ENCODE results near the gene ERICH6B.
A peak's percentile ranks its signal among the peaks of the same experiment; 100 is the strongest.

The ERICH6B gene

DNA sequence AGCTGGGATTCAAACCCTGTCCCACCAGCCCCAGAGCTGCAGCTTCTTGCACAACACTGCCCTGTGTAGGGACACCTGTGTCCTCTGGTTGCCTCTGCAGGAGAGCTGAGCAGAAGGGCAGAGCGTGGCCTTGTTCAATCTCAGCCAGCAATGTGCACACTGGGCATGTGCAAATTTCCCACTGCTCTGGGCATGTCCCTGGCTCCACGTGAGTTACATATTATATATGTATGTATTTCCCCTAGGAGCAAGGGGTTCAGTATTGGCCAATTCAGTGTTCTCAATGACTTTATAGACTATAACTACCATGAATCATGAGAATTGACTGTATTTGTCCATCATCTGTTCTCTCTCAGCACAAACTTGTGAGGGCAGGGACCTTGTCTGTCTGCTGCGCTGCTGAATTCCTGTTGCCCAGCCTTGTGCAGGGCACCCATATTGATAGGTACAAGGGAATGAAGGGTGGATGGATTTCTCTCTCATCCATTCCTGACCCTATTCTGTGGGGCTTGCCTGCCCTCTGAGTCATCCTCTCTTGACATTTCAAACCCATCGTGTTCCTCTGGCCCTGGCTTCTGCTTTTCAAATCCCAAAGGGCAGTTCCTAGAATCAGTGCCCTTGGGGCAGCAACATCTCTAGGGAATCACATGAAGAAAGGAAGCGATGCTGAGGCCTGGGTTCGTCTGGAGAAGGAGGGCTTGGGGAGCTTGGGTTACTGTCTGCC, 69.7 kb downstream of the ERICH6B start:
- Histone ChIP-seq H3K4me2 (peak overlapping the region; percentile 47), H3K36me3 (no peaks in the 10 kb centered on the region), H3K27ac (no peak overlapping the region), H3K27me3 (no peaks in the 10 kb centered on the region), H3K4me1 (peaks cover 31% of the 10 kb centered on the region), H4K20me1 (no peaks in the 10 kb centered on the region), H3K9ac (0 out of 2 replicates have a peak overlapping the region, but pooled peaks have one; percentile 11), H3K4me3 (no peak overlapping the region), H3K9me3 (no peaks in the 10 kb centered on the region)
- TF ChIP-seq Cebpa-rat (IDR thresholded peaks at IDR 0.05), result no peak

DNA sequence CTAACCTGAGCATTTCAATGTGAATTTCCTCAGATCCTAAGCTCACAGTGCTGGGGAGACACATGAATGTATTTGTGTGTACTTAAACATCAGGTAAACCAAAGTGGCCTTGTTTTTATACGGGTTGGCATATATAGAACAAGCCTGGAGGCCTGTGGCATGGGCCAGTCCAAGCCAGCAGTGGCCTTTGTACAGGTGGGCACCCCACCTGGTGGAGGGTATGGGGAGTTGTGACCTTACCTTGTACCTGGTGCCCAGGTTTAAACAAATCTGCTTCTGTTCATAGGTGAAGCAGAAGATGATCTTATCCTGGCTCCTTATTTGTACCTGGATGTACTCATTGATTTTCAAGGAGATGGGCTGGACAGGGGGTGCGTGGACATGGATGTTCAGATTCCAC, 71.0 kb downstream of the ERICH6B start:
- H3K27me3 ChIP-seq, result no peaks in the 10 kb centered on the region
- H3K9ac ChIP-seq, result no peak overlapping the region
- H3K36me3 ChIP-seq, result no peaks in the 10 kb centered on the region
- no peak overlapping the region for H3K4me3 ChIP-seq
- no peaks in the 10 kb centered on the region for H3K9me3 ChIP-seq
- no peak overlapping the region for H3K4me2 ChIP-seq
- no peak overlapping the region for H3K27ac ChIP-seq
- H3K4me1 ChIP-seq, result peaks cover 31% of the 10 kb centered on the region
- no peak for TF ChIP-seq Cebpa-rat (IDR thresholded peaks at IDR 0.05)
- H4K20me1 ChIP-seq, result no peaks in the 10 kb centered on the region

DNA sequence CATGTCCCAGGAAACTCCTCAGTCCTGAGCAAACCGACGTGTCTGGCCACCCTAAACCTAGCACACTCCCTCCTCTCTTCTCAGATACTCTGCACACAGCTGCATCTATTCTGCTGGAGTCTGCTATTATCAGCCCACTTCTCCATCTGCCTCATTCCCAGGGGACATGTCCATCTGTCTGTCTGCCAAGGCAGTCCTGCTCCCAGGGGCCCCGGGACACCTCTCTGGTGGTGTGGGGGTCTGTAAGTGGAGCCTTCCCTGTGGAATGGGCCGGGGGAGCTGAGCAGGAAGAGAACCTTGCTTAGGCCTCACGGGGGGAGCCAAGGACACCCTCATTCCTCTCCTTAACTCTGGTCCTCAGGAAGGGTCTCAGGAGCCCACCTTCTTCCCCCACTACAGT, 72.7 kb downstream of the ERICH6B start:
- no peaks in the 10 kb centered on the region for H4K20me1 ChIP-seq
- TF ChIP-seq Cebpa-rat (IDR thresholded peaks at IDR 0.05), result no peak
- no peak overlapping the region for H3K9ac ChIP-seq
- H3K27ac ChIP-seq, result no peak overlapping the region
- H3K4me3 ChIP-seq, result no peak overlapping the region
- H3K4me2 ChIP-seq, result no peak overlapping the region
- no peaks in the 10 kb centered on the region for H3K27me3 ChIP-seq
- H3K36me3 ChIP-seq, result peaks cover under 1% of the 10 kb centered on the region; the same call in 1 of the 2 replicates
- H3K9me3 ChIP-seq, result no peaks in the 10 kb centered on the region
- peaks cover 19% of the 10 kb centered on the region for H3K4me1 ChIP-seq

DNA sequence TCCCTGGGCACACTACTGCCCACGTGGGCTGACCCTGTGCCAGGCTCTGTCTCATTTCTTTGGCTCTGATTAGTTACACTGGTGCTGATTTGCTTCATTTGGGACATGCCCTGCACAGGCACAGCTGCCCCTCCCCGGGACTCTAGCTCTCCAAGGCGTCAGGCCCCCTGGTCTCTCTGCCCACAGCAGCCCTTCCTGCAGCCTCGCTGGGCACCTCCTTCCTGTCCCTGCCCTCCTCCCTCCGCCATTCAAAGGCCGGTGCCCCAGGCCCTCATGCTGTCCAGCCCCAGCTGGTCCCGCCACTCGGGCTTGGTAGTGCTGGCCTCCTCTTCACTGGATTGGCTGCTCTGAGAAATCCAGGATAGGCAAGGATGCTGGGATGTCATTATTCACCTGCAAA, 73.1 kb downstream of the ERICH6B start:
- H3K4me3 ChIP-seq, result no peak overlapping the region
- H3K4me2 ChIP-seq, result no peak overlapping the region
- H3K27me3 ChIP-seq, result no peaks in the 10 kb centered on the region
- no peaks in the 10 kb centered on the region for H3K9me3 ChIP-seq
- peaks cover 17% of the 10 kb centered on the region for H3K4me1 ChIP-seq
- H3K27ac ChIP-seq, result no peak overlapping the region
- TF ChIP-seq Cebpa-rat (IDR thresholded peaks at IDR 0.05), result no peak
- no peak overlapping the region for H3K9ac ChIP-seq
- H4K20me1 ChIP-seq, result no peaks in the 10 kb centered on the region
- H3K36me3 ChIP-seq, result peaks cover 5% of the 10 kb centered on the region; the same call in 1 of the 2 replicates

DNA sequence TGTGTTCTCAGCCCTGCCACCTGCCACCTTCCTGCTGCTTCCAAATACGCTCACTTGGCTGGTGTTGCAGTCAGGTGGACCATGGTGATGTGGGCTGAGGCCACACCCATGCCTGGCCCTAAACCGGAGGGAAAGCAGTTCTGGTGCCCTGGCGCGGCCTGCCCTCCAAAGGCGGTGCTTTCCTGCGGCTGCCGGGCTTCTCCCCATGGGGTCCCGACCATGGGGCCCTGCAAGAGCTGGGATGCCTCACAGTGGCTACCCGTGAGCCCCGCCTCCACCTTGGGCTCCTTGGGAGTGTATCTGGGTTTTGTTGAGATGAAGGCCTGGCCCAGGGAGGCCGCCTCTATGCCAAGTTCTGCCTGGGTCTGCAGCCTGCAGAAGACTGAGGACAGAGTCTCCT, 73.7 kb downstream of the ERICH6B start:
- Histone ChIP-seq H3K4me3 (no peak overlapping the region), H3K4me1 (peaks cover 17% of the 10 kb centered on the region), H3K36me3 (peaks cover 5% of the 10 kb centered on the region; the same call in 1 of the 2 replicates), H3K9ac (no peak overlapping the region), H3K27me3 (no peaks in the 10 kb centered on the region), H3K27ac (no peak overlapping the region), H3K9me3 (no peaks in the 10 kb centered on the region), H3K4me2 (no peak overlapping the region), H4K20me1 (no peaks in the 10 kb centered on the region)
- TF ChIP-seq Cebpa-rat (IDR thresholded peaks at IDR 0.05), result no peak

DNA sequence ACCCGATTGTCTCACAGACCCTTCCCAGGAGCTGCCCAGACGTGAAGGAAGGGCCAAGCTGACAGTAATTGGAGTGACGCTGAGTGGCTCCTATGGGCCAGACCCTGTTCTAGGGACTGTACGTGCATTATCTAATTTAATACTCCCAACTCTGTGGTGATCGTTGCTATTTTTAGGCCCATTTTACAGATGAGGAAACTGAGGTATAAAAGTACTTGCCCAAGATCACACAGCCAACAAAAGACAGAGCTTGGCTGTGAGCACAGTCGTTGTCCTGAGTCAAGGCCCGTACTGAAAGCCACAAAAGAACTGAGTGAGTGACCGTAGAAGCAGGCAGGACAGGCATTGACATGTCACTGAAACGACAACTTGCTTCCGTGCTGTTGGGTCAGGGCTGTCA, 74.7 kb downstream of the ERICH6B start:
- no peak for TF ChIP-seq Cebpa-rat (IDR thresholded peaks at IDR 0.05)
- Histone ChIP-seq H4K20me1 (no peaks in the 10 kb centered on the region), H3K4me3 (no peak overlapping the region), H3K9me3 (no peaks in the 10 kb centered on the region), H3K9ac (no peak overlapping the region), H3K27me3 (no peaks in the 10 kb centered on the region), H3K4me2 (no peak overlapping the region), H3K4me1 (peaks cover 10% of the 10 kb centered on the region), H3K27ac (no peak overlapping the region), H3K36me3 (peaks cover 7% of the 10 kb centered on the region)

DNA sequence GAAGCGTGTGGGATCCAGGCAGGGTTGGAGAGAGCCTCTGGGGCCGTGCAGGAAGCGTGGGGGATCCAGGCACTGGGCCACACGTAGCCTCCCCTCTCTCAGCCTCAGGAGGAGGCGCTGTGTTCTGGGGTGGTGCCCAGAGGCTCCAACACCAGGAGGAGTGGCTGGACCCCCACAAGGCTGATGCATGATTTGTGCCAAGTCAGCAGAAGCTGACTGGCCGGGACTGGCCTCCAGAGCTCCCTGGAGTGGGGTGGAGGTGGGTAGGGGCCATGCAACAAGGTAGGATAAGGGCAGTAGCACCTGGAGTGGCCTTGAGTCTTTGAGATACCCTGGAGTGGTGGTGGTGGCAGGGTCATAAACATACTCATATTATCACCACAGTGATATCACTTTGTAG, 75.3 kb downstream of the ERICH6B start:
- H3K4me2 ChIP-seq, result no peak overlapping the region
- H3K9ac ChIP-seq, result no peak overlapping the region
- no peaks in the 10 kb centered on the region for H3K9me3 ChIP-seq
- H3K27ac ChIP-seq, result no peak overlapping the region
- H4K20me1 ChIP-seq, result no peaks in the 10 kb centered on the region
- no peaks in the 10 kb centered on the region for H3K27me3 ChIP-seq
- 0 out of 2 replicates have a peak, but pooled peaks cover 6% of the 10 kb centered on the region for H3K4me1 ChIP-seq
- no peak overlapping the region for H3K4me3 ChIP-seq
- H3K36me3 ChIP-seq, result peaks cover 13% of the 10 kb centered on the region
- no peak for TF ChIP-seq Cebpa-rat (IDR thresholded peaks at IDR 0.05)

DNA sequence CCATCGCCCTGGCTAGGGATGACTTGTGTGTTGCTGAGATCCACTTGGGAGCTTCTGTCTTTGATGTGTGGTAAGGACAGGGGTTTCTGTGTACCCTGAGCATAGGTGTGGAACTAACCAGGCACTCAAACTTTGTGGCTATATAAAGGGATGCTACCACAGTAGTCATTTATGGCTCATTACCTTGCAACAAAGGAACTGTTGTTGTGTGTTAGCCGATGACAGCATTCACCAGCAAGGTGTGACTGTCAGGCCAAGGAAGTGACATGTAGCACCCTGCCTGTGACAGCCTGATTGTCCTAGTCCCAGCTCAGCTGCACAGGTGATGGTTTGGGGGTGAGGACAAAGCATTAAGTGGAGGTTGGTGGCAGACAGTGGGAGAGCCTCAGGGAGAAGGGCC, 77.2 kb downstream of the ERICH6B start:
- H3K9me3 ChIP-seq, result no peaks in the 10 kb centered on the region
- no peaks in the 10 kb centered on the region for H3K27me3 ChIP-seq
- no peak overlapping the region for H3K27ac ChIP-seq
- no peak for TF ChIP-seq Cebpa-rat (IDR thresholded peaks at IDR 0.05)
- H3K9ac ChIP-seq, result no peak overlapping the region
- no peak overlapping the region for H3K4me2 ChIP-seq
- no peaks in the 10 kb centered on the region for H4K20me1 ChIP-seq
- H3K4me3 ChIP-seq, result no peak overlapping the region
- 0 out of 2 replicates have a peak, but pooled peaks cover 6% of the 10 kb centered on the region for H3K4me1 ChIP-seq
- peaks cover 32% of the 10 kb centered on the region for H3K36me3 ChIP-seq

DNA sequence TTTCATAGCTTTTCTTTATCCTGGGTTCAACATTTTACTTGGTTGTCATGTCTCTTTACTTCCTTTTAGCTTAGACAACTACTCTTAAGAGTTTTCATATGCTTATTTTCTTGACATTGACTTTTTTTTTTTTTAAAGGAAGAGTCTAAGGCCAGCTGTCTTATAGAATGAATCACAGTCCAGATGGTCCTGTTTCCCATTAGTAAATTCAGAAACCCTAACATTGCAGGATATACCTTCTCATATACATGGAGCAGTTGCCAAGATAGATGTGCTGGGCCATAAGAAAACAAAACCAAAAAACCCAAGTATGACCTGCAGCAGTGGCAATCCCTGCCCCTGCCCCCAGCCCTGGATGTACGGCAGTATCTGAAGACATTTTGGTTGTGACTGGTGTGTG, 78.0 kb downstream of the ERICH6B start:
- H3K36me3 ChIP-seq, result peaks cover 40% of the 10 kb centered on the region
- no peak for TF ChIP-seq Cebpa-rat (IDR thresholded peaks at IDR 0.05)
- H3K4me2 ChIP-seq, result no peak overlapping the region
- no peaks in the 10 kb centered on the region for H3K9me3 ChIP-seq
- no peak overlapping the region for H3K9ac ChIP-seq
- no peaks in the 10 kb centered on the region for H4K20me1 ChIP-seq
- no peak overlapping the region for H3K4me3 ChIP-seq
- H3K27ac ChIP-seq, result no peak overlapping the region
- no peaks in the 10 kb centered on the region for H3K27me3 ChIP-seq
- 0 out of 2 replicates have a peak, but pooled peaks cover 2% of the 10 kb centered on the region for H3K4me1 ChIP-seq

DNA sequence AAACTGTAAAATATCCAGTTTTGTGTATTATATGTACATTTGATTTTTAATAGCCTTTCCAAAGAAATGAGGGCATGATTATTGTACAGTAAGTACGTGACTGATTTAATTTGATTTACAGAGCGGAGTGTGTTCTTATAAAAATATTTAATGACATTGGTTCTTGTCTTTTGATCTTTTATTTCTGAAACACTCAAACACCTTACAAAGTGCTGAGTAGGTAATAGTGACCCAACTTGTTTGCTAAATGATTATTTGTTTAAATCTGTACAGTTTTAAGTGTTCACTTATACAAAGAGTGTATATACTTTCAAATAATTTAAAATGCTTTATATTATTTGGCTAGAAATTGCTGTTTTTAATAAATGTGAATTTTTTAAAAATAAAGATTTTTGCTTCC, 79.3 kb downstream of the ERICH6B start:
- H4K20me1 ChIP-seq, result no peaks in the 10 kb centered on the region
- no peak for TF ChIP-seq Cebpa-rat (IDR thresholded peaks at IDR 0.05)

More for the DNA sequence above, 79.3 kb downstream of the ERICH6B start:
- Histone ChIP-seq H3K27ac (no peak overlapping the region), H3K4me2 (no peak overlapping the region), H3K27me3 (no peaks in the 10 kb centered on the region), H3K9ac (no peak overlapping the region), H3K4me3 (no peak overlapping the region), H3K9me3 (no peaks in the 10 kb centered on the region), H3K4me1 (no peaks in the 10 kb centered on the region), H3K36me3 (peaks cover 52% of the 10 kb centered on the region)
